Spleen (tissue), 7 donors: ENCODE results near the gene CDC42BPA.

Source experiments
- CTCF ChIP-seq, 11 experiments: fragments of 200-600 bp in 7 of 11; fragments of 450-650 bp in 4 of 11; sonication (generic) in 4 of 11; IDR thresholded peaks in 8 of 11; conservative IDR thresholded peaks in 3 of 11; 1 replicate in 7 of 11; 2 replicates in 4 of 11; pipeline versions ENCODE4 v1.4.0 to v1.8.0; 2016 to 2021; ENCODE audit warnings: antibody characterized with exemption in 11 of 11, inconsistent platforms in 4 of 11, mild to moderate bottlenecking in 1 of 11
- POLR2A ChIP-seq, 3 donors: fragments of 450-650 bp; IDR thresholded peaks; one replicate each; pipeline ENCODE4 v1.5.1; 2017; ENCODE audit warnings: antibody characterized with exemption in 3 of 3, mild to moderate bottlenecking in 1 of 3
- donor health status: DM: no; HTN: no; CAD: no; lungs with moderate emphysema.
- donor health status: DM: no; HTN: no; CAD: no.
- donor health status: DM: no; HTN: no; CAD: no.

GRCh38 chr1:226960256-226960655 lies 358.0 kb downstream of the CDC42BPA start:
- TF ChIP-seq POLR2A (IDR thresholded peaks at IDR 0.05) (no peak), CTCF (IDR thresholded peaks at IDR 0.05 in 8 of 11, conservative IDR thresholded peaks at IDR 0.05 in 3 of 11) (no peak)
